Naive thymus-derived CD4-positive, alpha-beta T cell (primary cell): ENCODE data around the gene MGAT3. TPM values are rescaled to one million over a fixed set of nuclear protein-coding genes. Genes with fewer than 3 reads are reported as not detected.

Experiments
- ATAC-seq: fragments of 150-1000 bp; cut with Tn5 transposase; 2 replicates; pipeline ENCODE4 v1.10.0; 2021; ENCODE audit warnings: mild to moderate bottlenecking, moderate library complexity
- CTCF ChIA-PET: fragments of 350-600 bp; sonication (Branson Sonifier 250); formaldehyde crosslinking; loops from one replicate; lab custom pipeline; 2021; ENCODE audit warnings: antibody characterized with exemption; lab: Charles Lee
- POLR2A ChIA-PET: fragments of 350-600 bp; sonication (Branson Sonifier 250); formaldehyde crosslinking; loops from one replicate; lab custom pipeline; 2021; ENCODE audit warnings: antibody characterized with exemption, inconsistent platforms; lab: Charles Lee
- DNase-seq, 9 donors: peaks; one replicate each; pipeline versions ENCODE4 v3.0.0 to v3.0.0-alpha.2; 2020 to 2022; ENCODE audit warnings: mixed read lengths in 1 of 9
- H3K27ac ChIP-seq: one replicate; pipeline ENCODE4 v1.7.0; 2013; ENCODE audit warnings: mild to moderate bottlenecking, low read depth, low read length, moderate library complexity
- H3K27me3 ChIP-seq, 2 donors: one replicate each; pipeline ENCODE4 v1.7.0; 2013; ENCODE audit warnings: low read length in 2 of 2, mild to moderate bottlenecking in 2 of 2, moderate library complexity in 2 of 2; ENCODE audit not compliant: control insufficient read depth in 2 of 2, insufficient read depth in 2 of 2
- H3K36me3 ChIP-seq, 3 experiments: 1 replicate in 2 of 3; 2 replicates in 1 of 3; pipeline ENCODE4 v1.7.0; 2013; ENCODE audit warnings: low read length in 3 of 3, mild to moderate bottlenecking in 3 of 3, moderate library complexity in 1 of 3; ENCODE audit not compliant: insufficient read depth in 3 of 3, control insufficient read depth in 2 of 3
- H3K4me1 ChIP-seq, 2 donors: one replicate each; pipeline ENCODE4 v1.7.0; 2013; ENCODE audit warnings: low read length in 2 of 2, mild to moderate bottlenecking in 2 of 2, moderate library complexity in 1 of 2; ENCODE audit not compliant: control insufficient read depth in 2 of 2, insufficient read depth in 2 of 2
- H3K4me3 ChIP-seq: 2 replicates; pipeline ENCODE4 v1.7.0; 2013; ENCODE audit warnings: mild to moderate bottlenecking, low read length
- H3K9me3 ChIP-seq, 3 experiments: 1 replicate in 2 of 3; 2 replicates in 1 of 3; pipeline ENCODE4 v1.7.0; 2013; ENCODE audit warnings: low read length in 3 of 3; ENCODE audit not compliant: control insufficient read depth in 2 of 3
- H3K27ac Mint-ChIP-seq, 9 donors: one replicate each; pipeline ENCODE4 v1.8.0; 2020 to 2022; ENCODE audit warnings: mixed read lengths in 9 of 9, mild to moderate bottlenecking in 8 of 9, moderate library complexity in 5 of 9, inconsistent platforms in 2 of 9
- H3K27me3 Mint-ChIP-seq, 5 donors: one replicate each; pipeline ENCODE4 v1.8.0; 2021 to 2022; ENCODE audit warnings: mixed read lengths in 5 of 5, mild to moderate bottlenecking in 1 of 5
- H3K36me3 Mint-ChIP-seq, 5 donors: one replicate each; pipeline ENCODE4 v1.8.0; 2020 to 2022; ENCODE audit warnings: mixed read lengths in 5 of 5, mild to moderate bottlenecking in 3 of 5, inconsistent platforms in 1 of 5
- H3K4me1 Mint-ChIP-seq, 7 donors: one replicate each; pipeline ENCODE4 v1.8.0; 2020 to 2022; ENCODE audit warnings: mixed read lengths in 7 of 7, mild to moderate bottlenecking in 3 of 7, inconsistent platforms in 1 of 7
- H3K4me3 Mint-ChIP-seq, 10 donors: one replicate each; pipeline ENCODE4 v1.8.0; 2020 to 2022; ENCODE audit warnings: mild to moderate bottlenecking in 10 of 10, mixed read lengths in 10 of 10, moderate library complexity in 6 of 10, inconsistent platforms in 2 of 10
- H3K9me3 Mint-ChIP-seq, 11 donors: one replicate each; pipeline ENCODE4 v1.8.0; 2020 to 2022; ENCODE audit warnings: mixed read lengths in 11 of 11, mild to moderate bottlenecking in 4 of 11, inconsistent platforms in 1 of 11, moderate library complexity in 1 of 11
- intact Hi-C, 2 donors: fragments of 100-400 bp; cut with micrococcal nuclease; formaldehyde crosslinking; loops; one replicate each; pipeline ENCODE4 v1.15.1; 2023
- polyA plus RNA-seq, 2 donors: library from polyadenylated mRNA; unstranded; fragments of 300-500 nt; fragmentation: Illumina TruSeq; gene quantifications; one replicate each; pipeline ENCODE4 v1.2.3, GENCODE V29; 2021
- total RNA-seq, 6 experiments: library from RNA in 5 of 6; stranded (reverse) in 5 of 6; gene quantifications; 1 replicate in 5 of 6; 2 replicates in 1 of 6; pipeline ENCODE4 v1.2.3 and lab custom pipeline; 2021 to 2026

The MGAT3 gene
- total and polyA plus RNA-seq, 7 experiments from 2014 or later, result 0.57 to 3.2 (median 1.0) TPM; not detected in 2

DNA sequence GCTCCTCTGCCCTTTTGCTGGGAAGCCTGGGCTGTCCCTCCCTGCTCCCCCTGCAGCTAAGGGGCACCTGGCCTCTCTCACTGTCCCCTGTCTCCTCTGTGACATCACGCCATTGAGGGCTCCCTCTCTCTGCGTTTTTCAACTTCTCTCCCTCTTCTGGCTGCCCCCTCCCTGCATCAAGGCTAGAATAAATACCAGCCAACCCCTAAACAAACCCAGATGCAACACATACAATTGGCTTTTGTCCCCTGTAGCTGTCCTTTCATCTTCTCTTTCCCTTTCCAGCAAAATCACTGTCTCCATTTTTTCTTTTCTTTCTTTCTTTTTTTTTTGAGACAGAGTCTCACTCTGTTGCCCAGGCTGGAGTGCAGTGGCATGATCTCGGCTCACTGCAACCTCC is 42.0 kb downstream of the MGAT3 start:
- Histone ChIP-seq H3K27ac (no peak overlapping the region), H3K27me3 (no peaks in the 10 kb centered on the region), H3K4me1 (peaks cover 10 to 11% of the 10 kb centered on the region in 2 donors), H3K36me3 (peaks cover 0 to 5% (median under 1%) of the 10 kb centered on the region in 3 experiments), H3K9me3 (no peaks in the 10 kb centered on the region), H3K4me3 (no peak overlapping the region)
- Mint-ChIP-seq H3K9me3 (no peaks in the 10 kb centered on the region), H3K4me3 (no peak overlapping the region), H3K27me3 (peaks cover 0 to 7% (median 0%) of the 10 kb centered on the region in 5 donors), H3K4me1 (peaks cover 14 to 36% (median 30%) of the 10 kb centered on the region in 7 donors), H3K36me3 (peaks cover 0 to 3% (median 0%) of the 10 kb centered on the region in 5 donors), H3K27ac (no peak overlapping the region)
- DNase-seq (no peak), ATAC-seq (no peak)
- CTCF ChIA-PET, result interaction anchor here (7.3 kb wide), 1 partner anchor 31 kb away, joined by 120 read pairs; the partner anchor contains the start of gene RPS19BP1
- intact Hi-C loops, result loop anchor here in 1 of 2 donors (5.0 kb wide), 1 partner anchor 523 kb away; no protein-coding TSS in a partner anchor
- POLR2A ChIA-PET, result interaction anchor here (0.6 to 1.9 kb wide), 4 partner anchors 22 to 1097 kb away, joined by 3 to 4 read pairs (median 3); partner anchors contain the start of gene ATF4

DNA sequence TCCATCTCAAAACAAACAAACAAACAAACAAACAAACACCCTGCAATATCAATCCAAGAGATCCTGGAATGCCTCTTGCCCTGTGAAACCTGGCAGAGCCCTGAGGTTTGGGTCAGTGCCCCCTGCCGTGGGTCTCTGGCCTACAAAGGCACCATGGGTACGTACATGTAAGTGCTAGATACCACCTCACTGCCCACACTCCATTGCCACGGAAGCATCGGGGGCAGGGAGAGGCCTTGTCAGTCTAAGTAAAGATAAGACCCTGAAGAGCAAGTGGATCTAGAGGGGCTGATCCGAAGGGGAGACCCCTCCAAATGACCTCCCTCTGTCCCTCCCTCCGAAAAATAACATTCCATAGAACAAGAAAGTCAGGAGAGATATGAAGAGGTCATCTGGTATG is 43.3 kb downstream of the MGAT3 start:
- ChIA-PET CTCF (interaction anchor here (1.0 to 2.0 kb wide), 2 partner anchors 29 to 82 kb away, joined by 3 to 5 read pairs; no protein-coding TSS in a partner anchor), POLR2A (interaction anchor here (1.2 kb wide), 1 partner anchor 8 kb away, joined by 7 read pairs; no protein-coding TSS in a partner anchor)
- H3K4me3 Mint-ChIP-seq, result peak overlapping the region in 1 of 10 donors; percentile 61
- ATAC-seq, result no peak
- no peak overlapping the region for H3K4me3 ChIP-seq
- no peak overlapping the region for H3K27ac ChIP-seq
- H3K27me3 ChIP-seq, result no peaks in the 10 kb centered on the region
- H3K27ac Mint-ChIP-seq, result peak overlapping the region in 4 of 9 donors; percentile 7 to 93 (median 45)
- intact Hi-C loops, result no loop called here
- H3K9me3 Mint-ChIP-seq, result no peaks in the 10 kb centered on the region
- no peak for DNase-seq
- H3K36me3 Mint-ChIP-seq, result peaks cover 0 to 8% (median 0%) of the 10 kb centered on the region in 5 donors
- peaks cover 0 to 7% (median 0%) of the 10 kb centered on the region in 5 donors for H3K27me3 Mint-ChIP-seq
- peaks cover 15 to 16% of the 10 kb centered on the region in 2 donors for H3K4me1 ChIP-seq
- H3K36me3 ChIP-seq, result peaks cover 8 to 18% (median 11%) of the 10 kb centered on the region in 3 experiments
- H3K9me3 ChIP-seq, result no peaks in the 10 kb centered on the region
- peaks cover 10 to 46% (median 36%) of the 10 kb centered on the region in 7 donors for H3K4me1 Mint-ChIP-seq

DNA sequence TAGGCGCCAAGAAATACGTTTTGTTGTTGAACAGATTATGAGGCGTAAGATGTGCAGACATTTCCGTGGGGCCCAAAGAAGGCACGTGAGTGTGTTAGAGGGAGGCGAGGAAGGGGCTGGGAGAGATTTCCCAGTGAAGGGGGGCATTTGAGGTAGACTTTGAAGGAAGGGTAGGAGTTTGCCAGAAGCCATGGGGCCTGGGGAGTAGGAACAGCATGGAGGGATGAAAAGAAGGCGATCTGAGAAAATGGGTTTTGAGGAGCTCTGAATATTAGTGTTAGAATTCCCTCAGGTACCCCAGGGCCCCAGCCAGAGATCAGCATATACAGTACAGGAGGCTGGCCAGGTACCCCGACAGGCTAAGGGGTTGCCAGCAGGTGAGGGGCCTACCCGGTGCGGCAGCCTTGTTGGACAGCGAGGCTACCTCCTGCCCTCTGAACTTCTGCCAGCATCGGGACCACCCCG is 44.9 kb downstream of the MGAT3 start:
- CTCF ChIA-PET, result interaction anchor here (0.6 to 2.4 kb wide), 6 partner anchors 8 to 87 kb away, joined by 3 to 7 read pairs (median 4); partner anchors contain the start of gene ATF4
- Mint-ChIP-seq H3K4me3 (peak overlapping the region; percentile 75 to 100 (median 94)), H3K4me1 (peaks cover 21 to 52% (median 45%) of the 10 kb centered on the region in 7 donors), H3K36me3 (peaks cover 4 to 23% (median 12%) of the 10 kb centered on the region in 5 donors), H3K27me3 (peaks cover 0 to 7% (median 0%) of the 10 kb centered on the region in 5 donors), H3K9me3 (no peaks in the 10 kb centered on the region), H3K27ac (peak overlapping the region; percentile 86 to 97 (median 96))
- Histone ChIP-seq H3K4me1 (peaks cover 16 to 21% of the 10 kb centered on the region in 2 donors), H3K36me3 (peaks cover 15 to 34% (median 24%) of the 10 kb centered on the region in 3 experiments), H3K27me3 (no peaks in the 10 kb centered on the region), H3K9me3 (no peaks in the 10 kb centered on the region), H3K27ac (peak overlapping the region; percentile 79), H3K4me3 (peak overlapping the region; percentile 59)
- intact Hi-C loops, result loop anchor here (1.0 kb wide), 5 partner anchors 11 to 543 kb away; partner anchors contain the start of genes ATF4 (in 2 of the 2), RPS19BP1 (in 2 of the 2) and TAB1 (in 1 of the 2)
- POLR2A ChIA-PET, result interaction anchor here (0.6 to 7.9 kb wide), 15 partner anchors 11 to 542 kb away, joined by 3 to 93 read pairs (median 6); partner anchors contain the start of genes ATF4, RPL3, RPS19BP1 and TAB1
- ATAC-seq (no peak), DNase-seq (peak in 1 of 9 donors; percentile 14)

DNA sequence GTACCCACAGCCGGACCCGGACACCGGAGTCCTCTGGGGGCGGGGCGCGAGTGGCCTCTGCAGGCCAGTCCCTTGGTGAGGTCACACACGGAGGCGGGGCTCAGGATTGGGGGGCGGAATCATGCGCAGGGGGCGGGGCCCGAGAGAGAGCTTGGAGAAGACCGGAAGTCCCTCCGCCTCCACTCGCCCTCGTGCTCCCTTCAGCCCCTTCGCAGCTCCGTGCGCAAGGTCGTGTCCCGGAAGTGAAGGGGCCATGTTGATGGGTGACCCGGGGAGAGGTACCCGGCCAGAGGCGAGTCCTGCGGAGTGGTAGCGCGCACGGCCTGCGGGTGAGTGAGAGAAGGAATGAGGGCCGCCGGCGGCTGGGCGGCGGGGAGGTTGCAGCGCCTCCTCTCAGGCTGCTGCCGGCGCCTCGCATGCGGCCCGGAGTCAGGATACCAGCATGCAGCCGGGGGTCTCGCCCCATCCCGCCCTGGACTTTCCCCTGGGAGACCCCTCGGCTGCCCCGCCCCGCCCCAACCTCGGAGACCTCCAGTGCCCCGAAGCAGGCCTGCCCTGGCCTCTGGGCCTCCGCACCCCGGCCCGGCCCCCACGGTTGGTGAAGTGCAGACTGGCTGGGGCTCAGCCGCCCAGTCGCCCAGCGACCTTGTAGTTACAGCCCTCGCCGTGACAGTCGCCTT is 45.4 kb downstream of the MGAT3 start, which contains the start of gene MIEF1:
MIEF1 (plus strand) TSS at position 182 of the 680 bp plus-strand sequence. CDS start 9,005 bp downstream, outside the sequence.
- peak; percentile 99 for ATAC-seq
- ChIA-PET POLR2A (interaction anchor here (0.6 to 7.9 kb wide), 15 partner anchors 8 to 542 kb away, joined by 3 to 93 read pairs (median 6); partner anchors contain the start of genes ATF4, RPL3, RPS19BP1 and TAB1), CTCF (interaction anchor here (0.6 to 2.4 kb wide), 8 partner anchors 8 to 931 kb away, joined by 3 to 7 read pairs (median 4); partner anchors contain the start of gene ATF4)
- H3K4me3 Mint-ChIP-seq, result peak within 1 kb of the TSS; percentile 75 to 100 (median 94)
- Histone ChIP-seq H3K36me3 (peaks cover 15 to 40% (median 25%) of the 10 kb centered on the region in 3 experiments), H3K4me1 (peaks cover 16 to 21% of the 10 kb centered on the region in 2 donors), H3K9me3 (no peaks in the 10 kb centered on the region), H3K4me3 (peak within 1 kb of the TSS; percentile 59), H3K27ac (peak within 1 kb of the TSS; percentile 79), H3K27me3 (no peaks in the 10 kb centered on the region)
- H3K27me3 Mint-ChIP-seq, result peaks cover 0 to 7% (median 0%) of the 10 kb centered on the region in 5 donors
- intact Hi-C loops, result loop anchor here (1.0 kb wide), 5 partner anchors 12 to 542 kb away; partner anchors contain the start of genes ATF4 (in 2 of the 2), RPS19BP1 (in 2 of the 2) and TAB1 (in 1 of the 2)
- DNase-seq, result peak; percentile 71 to 95 (median 78)
- H3K9me3 Mint-ChIP-seq, result no peaks in the 10 kb centered on the region
- peaks cover 4 to 26% (median 15%) of the 10 kb centered on the region in 5 donors for H3K36me3 Mint-ChIP-seq
- H3K27ac Mint-ChIP-seq, result peak within 1 kb of the TSS; percentile 86 to 97 (median 96)
- peaks cover 23 to 57% (median 47%) of the 10 kb centered on the region in 7 donors for H3K4me1 Mint-ChIP-seq

DNA sequence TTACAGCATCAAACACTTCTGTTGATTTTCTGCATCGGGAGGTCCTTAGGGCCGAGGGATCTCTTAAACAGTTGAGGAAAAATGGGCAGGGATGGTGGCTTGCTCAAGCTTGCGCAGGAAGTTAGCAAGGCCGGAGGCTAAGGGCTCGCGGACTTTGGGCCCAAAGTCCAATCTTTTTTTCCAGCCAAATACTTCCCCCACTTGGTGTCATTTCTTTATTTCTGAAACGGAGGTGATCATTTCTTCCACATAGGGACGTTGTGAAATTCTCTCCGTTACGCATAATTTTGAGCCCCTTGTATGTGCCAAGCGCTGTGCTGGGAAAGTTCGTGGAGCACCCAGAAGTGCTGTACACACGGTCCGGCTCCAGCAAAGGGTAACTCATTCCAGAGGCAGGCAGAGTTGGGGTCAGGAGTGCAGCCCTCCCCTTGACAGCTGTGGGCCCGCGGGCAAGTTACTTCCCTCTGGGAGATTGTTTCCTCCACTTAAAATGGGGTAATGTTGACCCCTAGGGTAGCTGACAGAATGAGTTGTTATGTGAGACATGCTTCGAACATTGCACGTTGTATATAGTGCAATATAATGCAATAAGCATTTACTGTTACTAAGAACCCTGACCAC is 46.1 kb downstream of the MGAT3 start:
- peaks cover 16 to 21% of the 10 kb centered on the region in 2 donors for H3K4me1 ChIP-seq
- no peaks in the 10 kb centered on the region for H3K27me3 ChIP-seq
- Mint-ChIP-seq H3K4me3 (peak overlapping the region; percentile 75 to 100 (median 94)), H3K36me3 (peaks cover 4 to 26% (median 15%) of the 10 kb centered on the region in 5 donors), H3K4me1 (peaks cover 23 to 52% (median 43%) of the 10 kb centered on the region in 7 donors), H3K27ac (peak overlapping the region; percentile 75 to 97 (median 86)), H3K27me3 (peaks cover 0 to 6% (median 0%) of the 10 kb centered on the region in 5 donors), H3K9me3 (no peaks in the 10 kb centered on the region)
- no peak for DNase-seq
- peaks cover 17 to 46% (median 25%) of the 10 kb centered on the region in 3 experiments for H3K36me3 ChIP-seq
- intact Hi-C loops, result loop anchor here (1.0 kb wide), 5 partner anchors 13 to 541 kb away; partner anchors contain the start of genes ATF4 (in 2 of the 2), RPS19BP1 (in 2 of the 2) and TAB1 (in 1 of the 2)
- ChIA-PET CTCF (interaction anchor here (0.7 to 2.4 kb wide), 4 partner anchors 12 to 932 kb away, joined by 3 to 7 read pairs (median 3); no protein-coding TSS in a partner anchor), POLR2A (interaction anchor here (1.0 to 7.9 kb wide), 9 partner anchors 8 to 541 kb away, joined by 3 to 93 read pairs (median 10); partner anchors contain the start of genes ATF4, RPL3 and TAB1)
- ATAC-seq, result no peak
- H3K4me3 ChIP-seq, result peak overlapping the region; percentile 59
- peak overlapping the region; percentile 79 for H3K27ac ChIP-seq
- H3K9me3 ChIP-seq, result no peaks in the 10 kb centered on the region
